HG02610 (cell line): ENCODE measurements around the gene SRPK1.
"Not testable (repeated sequence)": the region's sequence is repeated elsewhere in the genome, so short reads cannot be mapped to it uniquely, and the experiment has no call there.

Experiments
- ATAC-seq: cut with Tn5 transposase; IDR thresholded peaks from one replicate; pipeline ENCODE4 v1.9.1; 2021; ENCODE audit warnings: mild to moderate bottlenecking, moderate library complexity; ENCODE audit not compliant: unreplicated experiment

The SRPK1 gene

GRCh38 chr6:35920793-35921732 is at the start of gene SRPK1:
TSS of gene SRPK1 (minus strand) at chr6:35921098. CDS start at chr6:35921056, 42 bp downstream.
- peak; percentile 82 for ATAC-seq

GRCh38 chr6:35970181-35970580 is 49.3 kb upstream of the SRPK1 start:
- no peak for ATAC-seq

GRCh38 chr6:35969646-35970045 is 48.7 kb upstream of the SRPK1 start:
- ATAC-seq: no peak

- ATAC-seq: no peak
These were observed 47.9 kb upstream of the SRPK1 start for GRCh38 chr6:35968821-35969220.

GRCh38 chr6:35967076-35967774 is 46.3 kb upstream of the SRPK1 start:
- ATAC-seq: no peak

- ATAC-seq: no peak
These were observed 42.1 kb upstream of the SRPK1 start for GRCh38 chr6:35962779-35963560.

GRCh38 chr6:35960187-35960586 is 39.3 kb upstream of the SRPK1 start:
- ATAC-seq: no peak

GRCh38 chr6:35955970-35956369 is 35.1 kb upstream of the SRPK1 start:
- ATAC-seq: no peak

DNA sequence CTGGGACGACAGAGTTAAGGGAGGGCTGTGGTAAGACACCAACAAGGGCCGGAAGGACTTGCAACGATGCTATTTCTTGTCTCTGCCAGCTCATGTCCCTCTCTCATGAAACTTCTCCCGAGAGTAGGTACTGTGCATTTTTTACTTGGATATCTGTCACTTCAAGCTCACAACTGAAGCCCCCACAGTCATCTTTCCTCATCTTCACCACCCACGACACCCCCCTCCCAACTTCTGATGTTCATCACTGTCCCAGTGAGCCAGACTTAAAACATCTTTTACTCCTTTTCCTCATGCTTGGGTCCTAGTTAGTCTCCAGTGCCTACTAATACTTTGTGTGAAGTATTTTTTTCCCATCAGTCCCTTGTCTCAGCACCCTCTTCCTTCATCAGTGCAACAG is 34.6 kb upstream of the SRPK1 start:
- ATAC-seq: no peak

DNA sequence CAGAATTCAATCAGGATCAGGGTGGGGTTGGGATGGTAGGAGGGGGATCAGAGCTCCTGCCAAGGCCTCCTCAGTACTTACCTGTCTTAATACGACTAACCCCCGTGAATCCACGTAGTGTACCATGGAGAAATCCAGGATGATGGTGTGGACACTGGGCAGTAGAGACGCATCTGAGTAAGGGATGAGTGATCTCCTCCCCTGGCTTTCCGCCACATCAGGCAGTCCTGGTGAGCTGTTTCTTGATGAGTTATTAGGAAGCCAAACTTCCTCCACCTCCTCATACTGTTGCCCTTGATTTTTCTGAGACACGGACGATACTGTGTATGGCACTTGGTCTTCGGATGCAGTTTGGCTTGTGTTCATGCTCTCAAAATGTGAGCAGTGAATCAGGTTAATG is 34.2 kb upstream of the SRPK1 start:
- no peak for ATAC-seq

DNA sequence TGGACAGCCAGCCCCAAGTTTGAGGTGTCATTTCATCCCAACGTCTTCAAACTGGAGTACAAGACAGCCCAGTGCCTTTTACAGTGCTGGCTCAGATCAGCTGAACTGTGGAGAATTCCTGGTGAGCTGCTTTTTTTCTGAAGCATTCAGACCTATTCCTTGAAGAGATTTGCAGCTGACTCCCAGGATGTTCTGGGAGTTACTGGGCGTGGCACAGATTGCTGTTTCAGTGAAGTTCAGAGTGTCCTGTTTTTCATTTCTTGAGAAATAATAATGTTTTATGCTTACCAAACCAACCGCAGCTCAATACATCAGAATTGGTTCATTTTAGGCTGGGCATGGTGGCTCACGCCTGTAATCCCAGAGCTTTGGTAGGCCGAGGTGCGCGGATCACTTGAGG is 33.4 kb upstream of the SRPK1 start:
- ATAC-seq: no peak

DNA sequence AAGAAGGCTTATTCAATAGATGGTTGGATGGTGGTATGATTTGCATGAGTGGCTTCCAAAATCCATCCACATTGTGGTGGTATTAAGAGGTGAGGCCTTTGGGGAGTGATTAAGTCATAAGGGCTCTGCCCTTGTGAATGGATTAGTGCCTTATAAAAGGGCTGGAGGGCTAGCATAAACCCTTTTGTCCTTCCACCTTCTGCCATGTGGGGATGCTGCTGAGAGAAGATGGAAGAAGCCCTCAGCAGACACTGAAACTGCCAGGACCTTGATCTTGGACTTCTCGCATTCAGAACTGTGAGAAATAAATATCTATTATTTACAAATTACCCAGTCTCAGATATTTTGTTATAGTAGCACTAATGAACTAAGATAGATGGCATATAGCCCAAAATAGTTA is 27.8 kb upstream of the SRPK1 start:
- no peak for ATAC-seq

GRCh38 chr6:35945650-35946025 is 24.7 kb upstream of the SRPK1 start:
- ATAC-seq: no peak

GRCh38 chr6:35943390-35943789 is 22.5 kb upstream of the SRPK1 start:
- no peak for ATAC-seq

GRCh38 chr6:35942355-35942754 is 21.5 kb upstream of the SRPK1 start:
- ATAC-seq: no peak

DNA sequence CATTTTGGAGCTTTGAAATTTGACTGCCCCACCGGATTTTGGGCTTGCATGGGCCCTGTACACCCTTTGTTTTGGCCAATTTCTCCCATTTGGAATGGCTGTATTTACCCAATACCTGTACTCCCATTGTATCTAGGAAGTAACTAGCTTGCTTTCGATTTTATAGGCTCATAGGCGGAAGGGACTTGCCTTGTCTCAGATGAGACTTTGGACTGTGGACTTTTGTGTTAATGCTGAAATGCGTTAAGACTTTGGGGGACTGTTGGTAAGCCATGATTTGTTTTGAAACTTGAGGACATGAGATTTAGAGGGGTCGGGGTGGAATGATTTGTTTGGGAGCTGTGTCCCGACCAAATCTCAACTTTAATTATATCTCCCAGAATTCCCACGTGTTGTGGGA is 20.3 kb upstream of the SRPK1 start:
- not testable (repeated sequence) for ATAC-seq

DNA sequence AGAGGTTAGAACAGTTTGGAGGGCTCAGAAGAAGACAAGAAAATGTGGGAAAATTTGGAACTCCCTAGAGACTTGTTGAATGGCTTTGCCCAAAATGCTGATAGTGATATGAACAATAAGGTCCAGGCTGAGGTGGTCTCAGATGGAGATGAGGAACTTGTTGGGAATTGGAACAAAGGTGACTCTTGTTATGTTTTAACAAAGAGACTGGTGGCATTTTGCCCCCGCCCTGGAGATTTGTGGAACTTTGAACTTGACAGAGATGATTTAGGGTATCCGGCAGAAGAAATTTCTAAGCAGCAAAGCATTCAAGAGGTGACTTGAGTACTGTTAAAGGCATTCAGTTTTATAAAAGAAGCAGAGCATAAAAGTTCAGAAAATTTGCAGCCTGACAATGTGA is 19.1 kb upstream of the SRPK1 start:
- not testable (repeated sequence) for ATAC-seq

DNA sequence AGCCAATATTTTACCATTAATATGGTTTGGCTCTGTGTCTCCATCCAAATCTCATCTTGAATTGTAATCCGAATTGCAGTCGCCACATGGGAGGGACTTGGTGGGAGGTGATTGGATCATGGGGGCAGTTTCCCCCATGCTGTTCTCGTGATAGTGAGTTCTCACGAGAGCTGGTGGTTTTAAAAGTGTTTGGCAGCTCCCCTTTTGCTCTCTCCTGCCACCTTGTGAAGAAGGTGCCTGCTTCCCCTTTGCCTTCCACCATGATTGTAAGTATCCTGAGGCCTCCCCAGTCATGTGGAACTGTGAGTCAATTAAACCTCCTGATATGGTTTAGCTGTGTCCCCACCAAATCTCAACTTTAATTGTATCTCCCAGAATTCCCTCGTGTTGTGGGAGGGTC is 18.4 kb upstream of the SRPK1 start:
- ATAC-seq: not testable (repeated sequence)

- ATAC-seq: no peak
These were observed 15.9 kb upstream of the SRPK1 start for GRCh38 chr6:35936681-35937359.

DNA sequence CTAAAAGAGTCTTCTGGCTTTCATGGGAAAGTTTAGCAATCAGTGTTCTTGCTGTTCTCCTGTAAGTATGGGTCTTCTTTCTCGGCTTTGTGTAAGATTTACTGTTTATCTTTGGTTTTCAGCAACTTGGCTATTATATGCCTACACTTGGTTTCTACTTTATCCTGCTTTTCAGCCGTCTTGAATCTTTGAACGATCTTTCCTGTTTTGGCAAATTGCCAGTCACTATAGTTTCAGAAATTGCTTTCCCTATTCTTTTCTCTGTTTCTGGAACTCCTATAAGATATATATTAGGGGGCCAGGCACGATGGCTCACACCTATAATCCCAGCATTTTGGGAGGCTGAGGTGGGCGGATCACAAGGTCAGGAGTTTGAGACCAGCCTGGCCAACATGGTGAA is 14.6 kb upstream of the SRPK1 start:
- no peak for ATAC-seq

DNA sequence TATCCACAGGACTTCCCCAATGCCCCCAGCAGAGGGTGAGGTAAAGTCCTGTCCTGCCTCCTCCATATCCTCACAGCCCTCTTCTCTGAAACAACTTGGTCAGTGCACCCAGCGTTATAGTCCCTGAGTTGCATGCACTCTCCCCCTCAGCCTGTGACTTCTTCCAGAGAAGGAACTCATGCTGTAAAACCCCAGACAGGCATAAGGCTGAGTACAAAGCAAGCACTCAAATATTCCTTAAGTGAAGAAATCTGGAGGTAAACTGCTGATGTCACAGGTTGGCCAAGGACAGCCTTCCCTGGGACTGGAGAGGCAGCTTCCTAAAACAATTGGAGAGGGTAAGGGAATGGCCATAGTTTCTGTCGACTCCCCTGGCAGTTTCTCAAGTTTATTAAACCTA is 12.9 kb upstream of the SRPK1 start:
- no peak for ATAC-seq
